Measurements from ENCODE around the gene SPATA21.

- no peak for TF ChIP-seq CTCF (IDR thresholded peaks at IDR 0.05)
- peak; percentile 66 to 97 (median 94) for TF ChIP-seq POLR2AphosphoS5 (IDR thresholded peaks at IDR 0.05)
- TF ChIP-seq EP300 (IDR thresholded peaks at IDR 0.05): no peak
- TF ChIP-seq POLR2A (IDR thresholded peaks at IDR 0.05): peak; percentile 85 to 89
Measured at GRCh38 chr1:16367258-16367967, 69.8 kb downstream of the SPATA21 start.
